Fibroblast of the conjunctiva (primary cell): Measurements from ENCODE around the gene CUL4A.
"Not testable (repeated sequence)": the region's sequence is repeated elsewhere in the genome, so short reads cannot be mapped to it uniquely, and the experiment has no call there.

Source experiments
- DNase-seq: peaks from one replicate; pipeline ENCODE4 v3.0.0-alpha.2; 2010; ENCODE audit warnings: low read depth

The CUL4A gene

DNA sequence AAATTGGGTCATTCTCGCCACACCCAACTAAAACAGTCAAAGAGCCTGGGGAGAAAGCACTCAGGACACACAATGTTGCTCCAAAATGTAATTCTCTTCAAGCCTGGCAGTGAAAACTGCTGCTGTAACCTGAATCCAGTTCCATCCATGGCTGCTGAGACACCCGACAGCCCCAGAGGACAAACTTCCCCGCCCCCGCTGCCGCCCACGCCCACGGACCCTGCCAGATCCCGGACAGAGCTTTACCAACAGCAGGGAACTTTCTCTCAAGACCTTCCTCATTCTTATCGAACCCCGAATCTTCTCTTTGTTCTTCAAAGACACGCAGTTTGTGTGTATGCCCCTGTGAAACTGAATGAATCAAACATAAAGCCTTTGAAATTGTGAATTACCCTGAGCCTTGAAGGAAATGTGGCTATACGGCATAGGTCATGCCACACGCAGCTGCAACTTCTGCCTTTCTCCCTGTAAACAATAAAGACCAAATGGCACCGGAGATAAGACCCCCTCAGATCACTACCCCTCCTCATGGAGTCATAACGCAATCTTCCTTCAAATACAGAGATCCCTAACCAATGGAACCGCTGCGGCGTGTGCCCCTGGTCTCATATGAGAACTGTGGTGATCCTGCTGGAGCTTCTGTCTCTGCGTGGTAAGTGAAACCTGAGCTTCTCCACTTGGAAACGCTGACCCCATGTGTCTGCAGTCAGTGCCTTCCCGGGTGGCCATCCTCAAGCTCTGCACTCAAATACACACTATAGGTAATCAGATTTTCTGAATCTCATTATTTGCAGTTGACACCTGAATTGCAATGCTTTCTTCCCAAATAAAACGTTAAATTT, 82.8 kb downstream of the CUL4A start:
- DNase-seq = no peak

GRCh38 chr13:113293686-113294085, 84.3 kb downstream of the CUL4A start:
- no peak for DNase-seq

- DNase-seq = no peak
Observed at GRCh38 chr13:113295776-113296175, 86.4 kb downstream of the CUL4A start.

- peak; percentile 96 for DNase-seq
Observed at GRCh38 chr13:113296823-113297369, 87.5 kb downstream of the CUL4A start, which contains the start of gene LAMP1. Gene LAMP1, plus strand, starts transcription at chr13:113297239. Its CDS starts 196 bp downstream, at chr13:113297435.

- DNase-seq = no peak
Observed at GRCh38 chr13:113297370-113298042, 88.1 kb downstream of the CUL4A start.

DNA sequence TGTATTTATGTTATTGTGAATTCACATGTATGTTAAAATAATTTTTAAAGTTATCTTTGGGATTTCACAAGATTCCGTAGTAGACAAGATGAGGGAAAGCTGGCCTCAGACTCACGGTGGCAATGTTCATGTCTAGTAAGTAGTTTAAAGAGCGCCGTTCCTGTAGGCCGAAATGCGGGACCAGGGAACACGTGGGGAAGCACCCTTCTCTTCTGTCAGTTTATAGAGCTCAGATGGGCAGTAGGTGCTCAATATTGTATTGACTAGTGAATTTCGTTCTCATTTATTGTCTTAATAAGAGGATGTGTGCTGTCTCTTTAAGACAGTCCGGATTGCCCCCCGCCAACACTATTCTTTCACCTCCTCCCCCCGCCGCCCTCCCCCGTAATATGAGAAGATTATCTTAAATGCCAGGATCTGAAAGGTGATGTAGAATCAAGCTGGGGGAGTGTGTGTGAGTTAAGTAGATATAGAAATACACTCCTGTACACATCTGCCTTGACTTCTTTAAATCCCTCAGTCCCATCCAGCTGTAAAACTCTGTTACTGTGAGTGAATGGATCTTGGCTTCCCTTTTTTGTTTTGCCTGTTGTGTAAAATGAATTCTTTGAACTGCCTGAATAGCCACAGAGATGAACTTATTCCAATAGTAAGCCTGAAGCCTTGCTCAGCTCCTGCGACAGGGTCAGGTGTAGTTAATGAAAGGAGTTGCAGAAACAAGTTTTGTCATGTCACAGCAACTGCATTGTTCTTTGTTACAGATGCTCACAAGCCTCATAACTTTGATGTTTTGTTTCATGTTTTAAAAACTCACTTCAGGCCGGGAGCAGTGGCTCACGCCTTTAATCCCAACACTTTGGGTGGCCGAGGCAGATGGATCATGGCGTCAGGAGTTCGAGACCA, 88.9 kb downstream of the CUL4A start:
- no peak for DNase-seq

DNA sequence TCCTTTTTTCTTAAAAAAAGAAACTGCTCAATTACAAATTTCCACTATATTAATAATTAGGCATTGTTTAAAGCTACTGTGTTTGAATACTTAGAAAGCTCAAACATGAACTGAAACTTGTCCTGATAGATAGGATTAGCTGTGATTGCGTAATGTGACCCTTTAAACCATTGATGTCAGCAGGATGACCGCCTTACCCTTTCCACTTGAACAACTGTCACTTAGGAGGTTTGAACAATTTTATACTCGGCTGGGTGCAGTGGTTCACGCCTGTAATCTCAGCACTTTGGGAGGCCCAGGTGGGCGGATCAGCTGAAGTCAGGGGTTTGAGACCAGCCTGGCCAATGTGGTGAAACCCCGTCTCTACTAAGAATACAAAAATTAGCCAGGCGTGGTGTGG, 90.5 kb downstream of the CUL4A start:
- DNase-seq = no peak

- no peak for DNase-seq
Observed at GRCh38 chr13:113302986-113303385, 93.6 kb downstream of the CUL4A start.

GRCh38 chr13:113304121-113304520, 94.7 kb downstream of the CUL4A start:
- no peak for DNase-seq

DNA sequence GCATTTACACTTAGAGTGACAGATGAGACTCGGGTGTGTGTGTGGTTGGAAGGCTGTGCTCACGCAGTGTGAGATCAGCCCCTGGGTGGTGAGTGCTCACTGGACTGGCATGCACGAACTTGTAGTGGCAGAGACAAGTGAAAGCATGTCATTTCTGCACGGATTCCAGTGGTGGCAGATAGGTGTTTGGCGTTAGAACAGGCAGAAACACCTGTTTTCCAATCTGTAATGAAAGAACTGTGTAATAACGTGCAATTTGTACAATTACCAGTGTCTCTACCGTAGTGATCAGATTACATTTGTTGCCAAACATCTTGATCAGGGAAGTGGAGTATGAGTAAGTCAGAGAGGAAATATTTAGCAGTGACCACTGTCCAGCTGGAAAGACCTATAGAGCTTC, 95.8 kb downstream of the CUL4A start:
- DNase-seq = no peak

- DNase-seq = no peak
Observed at GRCh38 chr13:113307491-113307890, 98.1 kb downstream of the CUL4A start.

- no peak for DNase-seq
Observed at GRCh38 chr13:113309473-113309872, 100.1 kb downstream of the CUL4A start.

- DNase-seq = not testable (repeated sequence)
Observed at GRCh38 chr13:113314112-113314511, 104.7 kb downstream of the CUL4A start.

- not testable (repeated sequence) for DNase-seq
Observed at GRCh38 chr13:113314895-113315470, 105.6 kb downstream of the CUL4A start.

- DNase-seq = no peak
Observed at GRCh38 chr13:113315992-113316391, 106.6 kb downstream of the CUL4A start.
